HepG2 (cell line): Measurements from ENCODE around the gene CUL9. TPM values are rescaled to one million over a fixed set of nuclear protein-coding genes. Genes with fewer than 3 reads are reported as not detected.

Source experiments
- CTCF ChIP-seq: sonication (generic); formaldehyde crosslinking; IDR thresholded peaks from 2 replicates; pipeline ENCODE4 v1.5.0; 2020; ENCODE audit warnings: mild to moderate bottlenecking, missing genetic modification reagents, moderate library complexity
- HOXA9 ChIP-seq: sonication (generic); formaldehyde crosslinking; IDR thresholded peaks from 2 replicates; pipeline ENCODE4 v1.8.1; 2022; ENCODE audit warnings: missing genetic modification reagents, mild to moderate bottlenecking, moderate library complexity, borderline replicate concordance
- JDP2 ChIP-seq: sonication (generic); formaldehyde crosslinking; IDR thresholded peaks from 2 replicates; pipeline ENCODE4 v1.8.1; 2022; ENCODE audit warnings: missing genetic modification reagents, borderline replicate concordance
- SIX1 ChIP-seq: sonication (generic); formaldehyde crosslinking; IDR thresholded peaks from 2 replicates; pipeline ENCODE4 v1.4.0; 2020; ENCODE audit warnings: missing genetic modification reagents, borderline replicate concordance
- TCF7L2 ChIP-seq: IDR thresholded peaks from 2 replicates; pipeline ENCODE4 v1.6.1; 2011; ENCODE audit warnings: mild to moderate bottlenecking, low read depth, low read length, moderate library complexity
- UBTF ChIP-seq: sonication (generic); formaldehyde crosslinking; IDR thresholded peaks from 2 replicates; pipeline ENCODE4 v1.4.0; 2020; ENCODE audit warnings: mild to moderate bottlenecking, missing genetic modification reagents
- ZBTB21 ChIP-seq: sonication (generic); formaldehyde crosslinking; IDR thresholded peaks from 2 replicates; pipeline ENCODE4 v1.4.0; 2020; ENCODE audit warnings: missing genetic modification reagents
- ZFYVE20 ChIP-seq: sonication (generic); formaldehyde crosslinking; IDR thresholded peaks from 2 replicates; pipeline ENCODE4 v1.8.0; 2023; ENCODE audit warnings: low read depth, mild to moderate bottlenecking, moderate library complexity, missing genetic modification reagents, borderline replicate concordance
- ZNF556 ChIP-seq: sonication (generic); formaldehyde crosslinking; IDR thresholded peaks from 2 replicates; pipeline ENCODE4 v1.4.0; 2020; ENCODE audit warnings: mild to moderate bottlenecking, missing genetic modification reagents, borderline replicate concordance
- polyA plus RNA-seq, 8 experiments: library from polyadenylated mRNA; depleted of rRNA in 3 of 8; stranded (reverse) in 7 of 8; unstranded in 1 of 8; fragments of >200 nt; fragmentation: Illumina TruSeq in 4 of 8; extraction: Trizol in 4 of 8; gene quantifications; 2 replicates each; pipeline versions ENCODE4 v1.2.1 to v1.2.3, GENCODE V29; 2011 to 2016; ENCODE audit warnings: low read depth in 4 of 8, missing spikeins in 1 of 8, mixed read lengths in 1 of 8; ENCODE audit not compliant: insufficient read depth in 1 of 8
- total RNA-seq, 5 experiments: library from RNA; depleted of rRNA; stranded (reverse); fragments of >200 nt; fragmentation: Illumina TruSeq; extraction: Trizol; gene quantifications; 2 replicates each; pipeline ENCODE4 v1.2.3, GENCODE V29; 2016; ENCODE audit warnings: low read depth in 1 of 5
- TF ChIP-seq, protein P1 (sequence below): sonication (generic); formaldehyde crosslinking; IDR thresholded peaks from 2 replicates; pipeline ENCODE4 v1.4.0; 2020; ENCODE audit warnings: missing genetic modification reagents
- TF ChIP-seq, protein P2 (sequence below): sonication (generic); formaldehyde crosslinking; IDR thresholded peaks from 2 replicates; pipeline ENCODE4 v1.8.1; 2022; ENCODE audit warnings: low read depth, mild to moderate bottlenecking, missing genetic modification reagents
- TF ChIP-seq, protein P3 (sequence below): sonication (generic); formaldehyde crosslinking; IDR thresholded peaks from 2 replicates; pipeline ENCODE4 v1.4.0; 2020; ENCODE audit warnings: mild to moderate bottlenecking, missing genetic modification reagents, borderline replicate concordance

The CUL9 gene
- total and polyA plus RNA-seq, 2 of the 13 experiments (the other 11 are each of a cell fraction or from before 2014, with no cell fraction given) = 11.4 to 13.7 TPM

GRCh38 chr6:43181942-43182860, at the start of gene CUL9 (continued):
- TF ChIP-seq ZFYVE20 (no peak), CTCF (peak; percentile 56), HOXA9 (CRISPR knock-in tag) (no peak), JDP2 (no peak), TCF7L2 (no peak), ZNF556 (CRISPR knock-in tag) (peak; percentile 96), SIX1 (CRISPR knock-in tag) (peak; percentile 25; the same call in 1 of the 2 replicates), UBTF (peak; percentile 82), ZBTB21 (CRISPR knock-in tag) (no peak)
- TF ChIP-seq, protein P1, sequence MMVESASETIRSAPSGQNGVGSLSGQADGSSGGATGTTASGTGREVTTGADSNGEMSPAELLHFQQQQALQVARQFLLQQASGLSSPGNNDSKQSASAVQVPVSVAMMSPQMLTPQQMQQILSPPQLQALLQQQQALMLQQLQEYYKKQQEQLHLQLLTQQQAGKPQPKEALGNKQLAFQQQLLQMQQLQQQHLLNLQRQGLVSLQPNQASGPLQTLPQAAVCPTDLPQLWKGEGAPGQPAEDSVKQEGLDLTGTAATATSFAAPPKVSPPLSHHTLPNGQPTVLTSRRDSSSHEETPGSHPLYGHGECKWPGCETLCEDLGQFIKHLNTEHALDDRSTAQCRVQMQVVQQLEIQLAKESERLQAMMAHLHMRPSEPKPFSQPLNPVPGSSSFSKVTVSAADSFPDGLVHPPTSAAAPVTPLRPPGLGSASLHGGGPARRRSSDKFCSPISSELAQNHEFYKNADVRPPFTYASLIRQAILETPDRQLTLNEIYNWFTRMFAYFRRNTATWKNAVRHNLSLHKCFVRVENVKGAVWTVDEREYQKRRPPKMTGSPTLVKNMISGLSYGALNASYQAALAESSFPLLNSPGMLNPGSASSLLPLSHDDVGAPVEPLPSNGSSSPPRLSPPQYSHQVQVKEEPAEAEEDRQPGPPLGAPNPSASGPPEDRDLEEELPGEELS = peak; percentile 46; the same call in 1 of the 2 replicates
- TF ChIP-seq, protein P2, sequence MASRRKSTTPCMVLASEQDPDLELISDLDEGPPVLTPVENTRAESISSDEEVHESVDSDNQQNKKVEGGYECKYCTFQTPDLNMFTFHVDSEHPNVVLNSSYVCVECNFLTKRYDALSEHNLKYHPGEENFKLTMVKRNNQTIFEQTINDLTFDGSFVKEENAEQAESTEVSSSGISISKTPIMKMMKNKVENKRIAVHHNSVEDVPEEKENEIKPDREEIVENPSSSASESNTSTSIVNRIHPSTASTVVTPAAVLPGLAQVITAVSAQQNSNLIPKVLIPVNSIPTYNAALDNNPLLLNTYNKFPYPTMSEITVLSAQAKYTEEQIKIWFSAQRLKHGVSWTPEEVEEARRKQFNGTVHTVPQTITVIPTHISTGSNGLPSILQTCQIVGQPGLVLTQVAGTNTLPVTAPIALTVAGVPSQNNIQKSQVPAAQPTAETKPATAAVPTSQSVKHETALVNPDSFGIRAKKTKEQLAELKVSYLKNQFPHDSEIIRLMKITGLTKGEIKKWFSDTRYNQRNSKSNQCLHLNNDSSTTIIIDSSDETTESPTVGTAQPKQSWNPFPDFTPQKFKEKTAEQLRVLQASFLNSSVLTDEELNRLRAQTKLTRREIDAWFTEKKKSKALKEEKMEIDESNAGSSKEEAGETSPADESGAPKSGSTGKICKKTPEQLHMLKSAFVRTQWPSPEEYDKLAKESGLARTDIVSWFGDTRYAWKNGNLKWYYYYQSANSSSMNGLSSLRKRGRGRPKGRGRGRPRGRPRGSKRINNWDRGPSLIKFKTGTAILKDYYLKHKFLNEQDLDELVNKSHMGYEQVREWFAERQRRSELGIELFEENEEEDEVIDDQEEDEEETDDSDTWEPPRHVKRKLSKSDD (CRISPR knock-in tag) = peak; percentile 72; the same call in 1 of the 2 replicates
- TF ChIP-seq, protein P3, sequence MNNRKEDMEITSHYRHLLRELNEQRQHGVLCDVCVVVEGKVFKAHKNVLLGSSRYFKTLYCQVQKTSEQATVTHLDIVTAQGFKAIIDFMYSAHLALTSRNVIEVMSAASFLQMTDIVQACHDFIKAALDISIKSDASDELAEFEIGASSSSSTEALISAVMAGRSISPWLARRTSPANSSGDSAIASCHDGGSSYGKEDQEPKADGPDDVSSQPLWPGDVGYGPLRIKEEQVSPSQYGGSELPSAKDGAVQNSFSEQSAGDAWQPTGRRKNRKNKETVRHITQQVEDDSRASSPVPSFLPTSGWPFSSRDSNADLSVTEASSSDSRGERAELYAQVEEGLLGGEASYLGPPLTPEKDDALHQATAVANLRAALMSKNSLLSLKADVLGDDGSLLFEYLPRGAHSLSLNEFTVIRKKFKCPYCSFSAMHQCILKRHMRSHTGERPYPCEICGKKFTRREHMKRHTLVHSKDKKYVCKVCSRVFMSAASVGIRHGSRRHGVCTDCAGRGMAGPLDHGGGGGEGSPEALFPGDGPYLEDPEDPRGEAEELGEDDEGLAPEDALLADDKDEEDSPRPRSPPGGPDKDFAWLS (CRISPR knock-in tag) = 0 out of 2 replicates have a peak, but pooled peaks have one; percentile 71
